Neural progenitor cell (in vitro differentiated cells): ENCODE measurements around the gene SPTSSA. TPM values are rescaled to one million over a fixed set of nuclear protein-coding genes. Genes with fewer than 3 reads are reported as not detected.

ENCODE experiments used
- DNase-seq: peaks from one replicate; pipeline ENCODE4 v3.0.0-alpha.2; 2016; ENCODE audit warnings: low spot score
- H2AFZ ChIP-seq: fragments of 200-600 bp; sonication (generic); replicated peaks from 2 replicates; pipeline ENCODE4 v1.6.1; 2016; ENCODE audit warnings: antibody characterized with exemption
- H3F3A ChIP-seq: fragments of 200-600 bp; sonication (generic); 2 replicates; pipeline ENCODE4 v1.6.1; 2016; ENCODE audit warnings: antibody characterized with exemption, low read depth
- H3K27ac ChIP-seq: fragments of 200-600 bp; sonication (generic); 2 replicates; pipeline ENCODE4 v1.5.1; 2016; ENCODE audit warnings: mild to moderate bottlenecking
- H3K27me3 ChIP-seq: fragments of 200-600 bp; sonication (generic); 2 replicates; pipeline ENCODE4 v1.6.1; 2016; ENCODE audit warnings: mild to moderate bottlenecking, moderate library complexity
- H3K36me3 ChIP-seq: fragments of 200-600 bp; sonication (generic); 2 replicates; pipeline ENCODE4 v1.5.1; 2016
- H3K4me1 ChIP-seq: fragments of 200-600 bp; sonication (generic); 2 replicates; pipeline ENCODE4 v1.6.1; 2016; ENCODE audit warnings: mixed run types
- H3K4me2 ChIP-seq: fragments of 200-600 bp; sonication (generic); 2 replicates; pipeline ENCODE4 v1.6.1; 2016
- H3K4me3 ChIP-seq: fragments of 200-600 bp; sonication (generic); 2 replicates; pipeline ENCODE4 v1.5.1; 2016
- H3K79me2 ChIP-seq: fragments of 200-600 bp; sonication (generic); 2 replicates; pipeline ENCODE4 v1.6.1; 2016; ENCODE audit warnings: low read depth
- H3K9ac ChIP-seq: fragments of 200-600 bp; sonication (generic); 2 replicates; pipeline ENCODE4 v1.6.1; 2016
- H3K9me3 ChIP-seq: fragments of 200-600 bp; sonication (generic); 2 replicates; pipeline ENCODE4 v1.5.1; 2016; ENCODE audit warnings: low read depth
- H4K20me1 ChIP-seq: fragments of 200-600 bp; sonication (generic); 2 replicates; pipeline ENCODE4 v1.6.1; 2016; ENCODE audit warnings: low read depth
- H3K27ac Mint-ChIP-seq: 3 replicates; pipeline ENCODE4 v1.8.0; 2021; ENCODE audit warnings: mixed read lengths
- H3K27me3 Mint-ChIP-seq: 2 replicates; pipeline ENCODE4 v1.8.0; 2022; ENCODE audit warnings: low read depth, mild to moderate bottlenecking, inconsistent platforms, moderate library complexity, mixed read lengths; ENCODE audit not compliant: insufficient read depth
- H3K36me3 Mint-ChIP-seq: 3 replicates; pipeline ENCODE4 v1.8.0; 2021; ENCODE audit warnings: mixed read lengths
- H3K4me1 Mint-ChIP-seq: 3 replicates; pipeline ENCODE4 v1.8.0; 2021; ENCODE audit warnings: mixed read lengths
- H3K4me3 Mint-ChIP-seq: 3 replicates; pipeline ENCODE4 v1.8.0; 2021; ENCODE audit warnings: mild to moderate bottlenecking, moderate library complexity, mixed read lengths
- H3K9me3 Mint-ChIP-seq: 3 replicates; pipeline ENCODE4 v1.8.0; 2020; ENCODE audit warnings: mixed read lengths
- EZH2 ChIP-seq: fragments of 200-600 bp; sonication (generic); IDR thresholded peaks from 2 replicates; pipeline ENCODE4 v1.6.1; 2017; ENCODE audit warnings: antibody characterized with exemption, mild to moderate bottlenecking, moderate library complexity
- EZH2phosphoT487 ChIP-seq: fragments of 200-600 bp; sonication (generic); IDR thresholded peaks from 2 replicates; pipeline ENCODE4 v1.6.1; 2017; ENCODE audit warnings: antibody characterized with exemption
- total RNA-seq: library from RNA; depleted of rRNA; stranded (reverse); fragments of >200 nt; gene quantifications from 2 replicates; pipeline ENCODE4 v1.2.3, GENCODE V29; 2015; ENCODE audit warnings: low replicate concordance
- TF ChIP-seq, protein P1 (sequence below): fragments of 200-600 bp; sonication (generic); IDR thresholded peaks from 2 replicates; pipeline ENCODE4 v1.5.1; 2017; ENCODE audit warnings: antibody characterized with exemption, mild to moderate bottlenecking

SPTSSA gene
- total RNA-seq, 1 donor from 2014 or later, result 43.0 TPM

DNA sequence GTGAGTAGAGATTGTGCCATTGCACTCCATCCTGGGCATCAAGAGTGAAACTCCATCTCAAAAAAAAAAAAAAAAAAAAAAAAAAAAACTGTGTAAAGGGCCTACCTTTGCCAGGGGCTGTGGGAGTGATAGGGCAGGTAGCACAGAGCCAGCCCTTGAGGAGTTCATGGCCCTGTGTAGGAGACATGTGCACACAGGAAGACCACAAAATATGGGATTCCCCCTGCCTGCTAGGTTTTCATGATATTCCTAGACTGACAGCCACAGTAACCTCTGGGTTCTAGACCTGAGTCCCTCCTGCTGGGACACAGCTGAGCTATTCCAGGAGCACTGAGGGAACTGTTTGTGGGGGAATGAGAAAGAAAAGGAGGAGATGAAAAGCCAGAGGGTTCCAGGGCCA is 8.3 kb upstream of the SPTSSA start:
- no peak overlapping the region for H3K4me3 Mint-ChIP-seq
- H3F3A ChIP-seq, result peaks cover 3% of the 10 kb centered on the region
- H3K9ac ChIP-seq, result no peak overlapping the region
- H3K36me3 Mint-ChIP-seq, result no peaks in the 10 kb centered on the region
- no peaks in the 10 kb centered on the region for H3K36me3 ChIP-seq
- no peaks in the 10 kb centered on the region for H3K9me3 Mint-ChIP-seq
- no peak overlapping the region for H3K4me3 ChIP-seq
- no peak overlapping the region for H3K4me2 ChIP-seq
- H3K27me3 Mint-ChIP-seq, result peaks cover 2% of the 10 kb centered on the region
- H4K20me1 ChIP-seq, result no peaks in the 10 kb centered on the region
- no peak overlapping the region for H2AFZ ChIP-seq
- no peaks in the 10 kb centered on the region for H3K4me1 ChIP-seq
- H3K27ac Mint-ChIP-seq, result no peak overlapping the region
- H3K9me3 ChIP-seq, result no peaks in the 10 kb centered on the region
- no peak overlapping the region for H3K27ac ChIP-seq
- H3K4me1 Mint-ChIP-seq, result no peaks in the 10 kb centered on the region
- TF ChIP-seq EZH2 (no peak), EZH2phosphoT487 (no peak)
- TF ChIP-seq, protein P1, sequence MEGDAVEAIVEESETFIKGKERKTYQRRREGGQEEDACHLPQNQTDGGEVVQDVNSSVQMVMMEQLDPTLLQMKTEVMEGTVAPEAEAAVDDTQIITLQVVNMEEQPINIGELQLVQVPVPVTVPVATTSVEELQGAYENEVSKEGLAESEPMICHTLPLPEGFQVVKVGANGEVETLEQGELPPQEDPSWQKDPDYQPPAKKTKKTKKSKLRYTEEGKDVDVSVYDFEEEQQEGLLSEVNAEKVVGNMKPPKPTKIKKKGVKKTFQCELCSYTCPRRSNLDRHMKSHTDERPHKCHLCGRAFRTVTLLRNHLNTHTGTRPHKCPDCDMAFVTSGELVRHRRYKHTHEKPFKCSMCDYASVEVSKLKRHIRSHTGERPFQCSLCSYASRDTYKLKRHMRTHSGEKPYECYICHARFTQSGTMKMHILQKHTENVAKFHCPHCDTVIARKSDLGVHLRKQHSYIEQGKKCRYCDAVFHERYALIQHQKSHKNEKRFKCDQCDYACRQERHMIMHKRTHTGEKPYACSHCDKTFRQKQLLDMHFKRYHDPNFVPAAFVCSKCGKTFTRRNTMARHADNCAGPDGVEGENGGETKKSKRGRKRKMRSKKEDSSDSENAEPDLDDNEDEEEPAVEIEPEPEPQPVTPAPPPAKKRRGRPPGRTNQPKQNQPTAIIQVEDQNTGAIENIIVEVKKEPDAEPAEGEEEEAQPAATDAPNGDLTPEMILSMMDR, result no peak
- H3K79me2 ChIP-seq, result no peaks in the 10 kb centered on the region
- no peak for DNase-seq
- H3K27me3 ChIP-seq, result no peaks in the 10 kb centered on the region

GRCh38 chr14:34466691-34467090 is 4.7 kb upstream of the SPTSSA start:
- no peak overlapping the region for H3K27ac Mint-ChIP-seq
- no peak overlapping the region for H3K4me3 ChIP-seq
- no peak for DNase-seq
- no peaks in the 10 kb centered on the region for H4K20me1 ChIP-seq
- no peak for TF ChIP-seq EZH2phosphoT487
- TF ChIP-seq, protein P1, result no peak
- TF ChIP-seq EZH2, result no peak
- H3K27me3 ChIP-seq, result no peaks in the 10 kb centered on the region
- H3K79me2 ChIP-seq, result no peaks in the 10 kb centered on the region
- H3K9me3 ChIP-seq, result no peaks in the 10 kb centered on the region
- no peak overlapping the region for H3K4me2 ChIP-seq
- H2AFZ ChIP-seq, result no peak overlapping the region
- H3K36me3 Mint-ChIP-seq, result no peaks in the 10 kb centered on the region
- no peak overlapping the region for H3K4me3 Mint-ChIP-seq
- H3K4me1 Mint-ChIP-seq, result peaks cover 8% of the 10 kb centered on the region
- no peaks in the 10 kb centered on the region for H3K9me3 Mint-ChIP-seq
- H3K36me3 ChIP-seq, result no peaks in the 10 kb centered on the region
- H3K27ac ChIP-seq, result no peak overlapping the region
- peaks cover 17% of the 10 kb centered on the region for H3F3A ChIP-seq
- no peak overlapping the region for H3K9ac ChIP-seq
- no peaks in the 10 kb centered on the region for H3K27me3 Mint-ChIP-seq
- peaks cover 4% of the 10 kb centered on the region for H3K4me1 ChIP-seq

GRCh38 chr14:34465069-34465859 is 3.2 kb upstream of the SPTSSA start:
- H3K27ac Mint-ChIP-seq, result no peak overlapping the region
- H3K9ac ChIP-seq, result no peak overlapping the region
- no peak overlapping the region for H3K4me2 ChIP-seq
- H3K36me3 Mint-ChIP-seq, result no peaks in the 10 kb centered on the region
- peaks cover 13% of the 10 kb centered on the region for H4K20me1 ChIP-seq
- H3K4me1 ChIP-seq, result peaks cover 11% of the 10 kb centered on the region
- DNase-seq, result peak; percentile 9
- H3K4me3 ChIP-seq, result no peak overlapping the region
- H3K27me3 ChIP-seq, result no peaks in the 10 kb centered on the region
- H3K36me3 ChIP-seq, result no peaks in the 10 kb centered on the region
- no peaks in the 10 kb centered on the region for H3K9me3 Mint-ChIP-seq
- no peak overlapping the region for H3K27ac ChIP-seq
- peaks cover 21% of the 10 kb centered on the region for H3K4me1 Mint-ChIP-seq
- no peaks in the 10 kb centered on the region for H3K9me3 ChIP-seq
- peak overlapping the region; percentile 24 for H2AFZ ChIP-seq
- H3K4me3 Mint-ChIP-seq, result no peak overlapping the region
- peaks cover 14% of the 10 kb centered on the region for H3K79me2 ChIP-seq
- no peaks in the 10 kb centered on the region for H3K27me3 Mint-ChIP-seq
- TF ChIP-seq EZH2phosphoT487 (no peak), EZH2 (no peak)
- TF ChIP-seq, protein P1, result no peak
- H3F3A ChIP-seq, result peaks cover 23% of the 10 kb centered on the region
